Fibroblast of mammary gland (primary cell): ENCODE measurements around the gene GOLGA3.
"Not testable (repeated sequence)": the region's sequence is repeated elsewhere in the genome, so short reads cannot be mapped to it uniquely, and the experiment has no call there.

Experiments used
- DNase-seq: peaks from one replicate; pipeline ENCODE4 v3.0.0-alpha.2; 2010; ENCODE audit warnings: low read depth
- H3K4me3 ChIP-seq: 2 replicates; pipeline ENCODE4 v1.5.1; 2011; ENCODE audit warnings: low read depth, mild to moderate bottlenecking, low read length, moderate library complexity; ENCODE audit not compliant: control insufficient read depth
- CTCF ChIP-seq: conservative IDR thresholded peaks from 2 replicates; pipeline ENCODE4 v1.5.1; 2011; ENCODE audit warnings: low read depth, low read length, inconsistent platforms; ENCODE audit not compliant: control insufficient read depth, insufficient read depth

The GOLGA3 gene

GRCh38 chr12:132853285-132854092, 24.8 kb upstream of the GOLGA3 start:
- H3K4me3 ChIP-seq: no peak overlapping the region
- DNase-seq: no peak
- TF ChIP-seq CTCF: no peak

GRCh38 chr12:132852496-132852895, 23.8 kb upstream of the GOLGA3 start:
- no peak for TF ChIP-seq CTCF

GRCh38 chr12:132851465-132851864, 22.8 kb upstream of the GOLGA3 start:
- TF ChIP-seq CTCF: no peak
- no peak for DNase-seq
- H3K4me3 ChIP-seq: no peak overlapping the region

More at GRCh38 chr12:132852496-132852895, 23.8 kb upstream of the GOLGA3 start:
- no peak for DNase-seq
- H3K4me3 ChIP-seq: no peak overlapping the region

GRCh38 chr12:132850291-132850690, 21.6 kb upstream of the GOLGA3 start:
- DNase-seq: no peak
- H3K4me3 ChIP-seq: no peak overlapping the region
- no peak for TF ChIP-seq CTCF

- no peak for TF ChIP-seq CTCF
- DNase-seq: no peak
- no peak overlapping the region for H3K4me3 ChIP-seq
These were observed 19.9 kb upstream of the GOLGA3 start for GRCh38 chr12:132848521-132848920.

GRCh38 chr12:132847363-132848356, 19.0 kb upstream of the GOLGA3 start:
- DNase-seq: no peak
- TF ChIP-seq CTCF: no peak
- H3K4me3 ChIP-seq: no peak overlapping the region

GRCh38 chr12:132844681-132845080, 16.0 kb upstream of the GOLGA3 start:
- DNase-seq, H3K4me3 ChIP-seq: not testable (repeated sequence)
